Chondrocyte (in vitro differentiated cells): ENCODE results near the gene PCNX1. TPM values are rescaled to one million over a fixed set of nuclear protein-coding genes. Genes with fewer than 3 reads are reported as not detected.

Experiments used
- DNase-seq: peaks from one replicate; pipeline ENCODE4 v3.0.0; 2021; ENCODE audit warnings: mixed read lengths, low spot score
- H3K27ac Mint-ChIP-seq: one replicate; pipeline ENCODE4 v1.8.0; 2021; ENCODE audit warnings: mild to moderate bottlenecking, moderate library complexity, mixed read lengths; ENCODE audit not compliant: unreplicated experiment
- H3K27me3 Mint-ChIP-seq: 2 replicates; pipeline ENCODE4 v1.8.0; 2021; ENCODE audit warnings: low read depth, mixed read lengths
- H3K36me3 Mint-ChIP-seq: 2 replicates; pipeline ENCODE4 v1.8.0; 2021; ENCODE audit warnings: low read depth, mixed read lengths
- H3K4me1 Mint-ChIP-seq: 2 replicates; pipeline ENCODE4 v1.8.0; 2021; ENCODE audit warnings: low read depth, mild to moderate bottlenecking, mixed read lengths
- H3K4me3 Mint-ChIP-seq: one replicate; pipeline ENCODE4 v1.8.0; 2021; ENCODE audit warnings: mild to moderate bottlenecking, moderate library complexity, mixed read lengths; ENCODE audit not compliant: unreplicated experiment
- H3K9me3 Mint-ChIP-seq: 2 replicates; pipeline ENCODE4 v1.8.0; 2021; ENCODE audit warnings: low read depth, mixed read lengths
- CTCF ChIP-seq: fragments of 200-600 bp; sonication (generic); IDR thresholded peaks from 2 replicates; pipeline ENCODE4 v1.5.0; 2021; ENCODE audit warnings: antibody characterized with exemption, mild to moderate bottlenecking, moderate library complexity
- total RNA-seq: library from RNA; stranded (reverse); gene quantifications from 3 replicates; pipeline ENCODE4 v1.2.1, GENCODE V29; 2021

PCNX1 gene
- total RNA-seq, 1 donor from 2014 or later = 54.3 TPM

- Mint-ChIP-seq H3K36me3 (no peaks in the 10 kb centered on the region), H3K27ac (no peak overlapping the region), H3K27me3 (no peaks in the 10 kb centered on the region), H3K4me3 (no peak overlapping the region), H3K4me1 (peaks cover 63% of the 10 kb centered on the region), H3K9me3 (no peaks in the 10 kb centered on the region)
- no peak for DNase-seq
- TF ChIP-seq CTCF = no peak
Observed at GRCh38 chr14:70917633-70918032, 10.4 kb downstream of the PCNX1 start.

DNA sequence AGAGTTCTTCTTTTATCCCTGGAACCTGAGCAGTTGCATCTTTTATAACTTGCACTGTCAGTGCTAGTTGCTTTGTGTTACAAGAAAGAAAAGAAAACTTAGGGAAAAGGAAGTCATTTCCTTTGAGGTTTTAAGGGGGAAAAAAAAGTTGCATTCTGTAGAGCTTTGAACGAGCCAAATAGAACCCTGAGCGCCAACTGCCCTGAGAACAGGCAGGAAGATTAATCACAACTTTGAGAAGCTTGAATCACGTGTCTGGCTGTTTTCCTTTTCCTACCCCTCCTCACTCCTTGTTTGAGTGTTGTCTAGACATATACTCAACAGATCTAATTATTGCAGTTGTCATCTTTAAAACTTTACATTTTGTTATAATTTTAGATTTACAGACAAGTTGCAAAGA is 12.5 kb downstream of the PCNX1 start:
- H3K36me3 Mint-ChIP-seq = no peaks in the 10 kb centered on the region
- no peak for TF ChIP-seq CTCF
- peak overlapping the region; percentile 5 for H3K4me3 Mint-ChIP-seq
- peaks cover 63% of the 10 kb centered on the region for H3K4me1 Mint-ChIP-seq
- H3K27ac Mint-ChIP-seq = peak overlapping the region; percentile 88
- no peak for DNase-seq
- no peaks in the 10 kb centered on the region for H3K9me3 Mint-ChIP-seq
- no peaks in the 10 kb centered on the region for H3K27me3 Mint-ChIP-seq

- no peak for TF ChIP-seq CTCF
- peaks cover 59% of the 10 kb centered on the region for H3K4me1 Mint-ChIP-seq
- no peaks in the 10 kb centered on the region for H3K27me3 Mint-ChIP-seq
- no peaks in the 10 kb centered on the region for H3K9me3 Mint-ChIP-seq
- H3K4me3 Mint-ChIP-seq = no peak overlapping the region
- no peaks in the 10 kb centered on the region for H3K36me3 Mint-ChIP-seq
- peak overlapping the region; percentile 88 for H3K27ac Mint-ChIP-seq
- no peak for DNase-seq
Observed at GRCh38 chr14:70920608-70921007, 13.3 kb downstream of the PCNX1 start.

- Mint-ChIP-seq H3K4me1 (peaks cover 61% of the 10 kb centered on the region), H3K36me3 (no peaks in the 10 kb centered on the region), H3K9me3 (no peaks in the 10 kb centered on the region), H3K4me3 (no peak overlapping the region), H3K27me3 (no peaks in the 10 kb centered on the region), H3K27ac (peak overlapping the region; percentile 18)
- no peak for DNase-seq
- no peak for TF ChIP-seq CTCF
Observed at GRCh38 chr14:70921669-70922068, 14.4 kb downstream of the PCNX1 start.

DNA sequence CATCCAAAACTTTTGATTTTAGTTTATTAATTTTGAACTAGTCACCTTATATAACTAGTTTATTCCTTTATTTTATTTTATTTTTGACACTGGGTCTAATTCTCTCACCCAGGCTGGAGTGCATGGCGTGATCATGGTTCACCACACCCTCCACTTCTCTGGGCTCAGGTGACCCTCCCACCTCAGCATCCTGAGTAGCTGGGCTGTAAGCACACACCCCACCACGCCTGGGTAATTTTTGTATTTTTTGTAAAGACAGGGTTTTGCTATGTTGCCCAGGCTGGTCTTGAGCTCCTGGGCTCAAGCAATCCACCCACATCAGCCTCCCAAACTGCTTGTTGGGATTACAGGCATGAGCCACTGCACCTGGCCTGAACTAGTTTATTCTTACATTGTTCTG is 17.3 kb downstream of the PCNX1 start:
- Mint-ChIP-seq H3K27me3 (no peaks in the 10 kb centered on the region), H3K27ac (no peak overlapping the region), H3K36me3 (no peaks in the 10 kb centered on the region), H3K9me3 (no peaks in the 10 kb centered on the region), H3K4me1 (peaks cover 54% of the 10 kb centered on the region), H3K4me3 (no peak overlapping the region)
- no peak for TF ChIP-seq CTCF
- DNase-seq = no peak
